ENCODE results near the gene SLC1A1. TPM values are rescaled to one million over a fixed set of nuclear protein-coding genes. Genes with fewer than 3 reads are reported as not detected.
"Not testable (repeated sequence)": the region's sequence is repeated elsewhere in the genome, so short reads cannot be mapped to it uniquely, and the experiment has no call there.

The SLC1A1 gene
- polyA plus RNA-seq, 5 donors: 3.5 to 7.9 (median 6.2) TPM

GRCh38 chr9:4541281-4541680, 51.0 kb downstream of the SLC1A1 start:
- DNase-seq: no peak

GRCh38 chr9:4541856-4542255, 51.6 kb downstream of the SLC1A1 start:
- DNase-seq: no peak

GRCh38 chr9:4544714-4545113, 54.4 kb downstream of the SLC1A1 start:
- not testable (repeated sequence) for DNase-seq

GRCh38 chr9:4547016-4547415, 56.7 kb downstream of the SLC1A1 start:
- DNase-seq: peak; percentile 14 to 19

GRCh38 chr9:4548811-4549725, 58.8 kb downstream of the SLC1A1 start:
- no peak for DNase-seq

- DNase-seq: no peak
These were observed 59.6 kb downstream of the SLC1A1 start for GRCh38 chr9:4549751-4550295.

- peak; percentile 15 to 17 for DNase-seq
These were observed 60.7 kb downstream of the SLC1A1 start for GRCh38 chr9:4550777-4551484.

- no peak for DNase-seq
These were observed 63.7 kb downstream of the SLC1A1 start for GRCh38 chr9:4553951-4554381.

- DNase-seq: no peak
These were observed 65.0 kb downstream of the SLC1A1 start for GRCh38 chr9:4555236-4555635.

- DNase-seq: no peak
These were observed 68.2 kb downstream of the SLC1A1 start for GRCh38 chr9:4558371-4558998.

GRCh38 chr9:4559261-4560182, 69.3 kb downstream of the SLC1A1 start:
- no peak for DNase-seq

- DNase-seq: no peak
These were observed 72.8 kb downstream of the SLC1A1 start for GRCh38 chr9:4563105-4563504.

GRCh38 chr9:4566806-4567205, 76.5 kb downstream of the SLC1A1 start:
- no peak for DNase-seq

GRCh38 chr9:4567601-4568000, 77.3 kb downstream of the SLC1A1 start:
- DNase-seq: no peak

- no peak for DNase-seq
These were observed 78.8 kb downstream of the SLC1A1 start for GRCh38 chr9:4569101-4569500.

- no peak for DNase-seq
These were observed 82.0 kb downstream of the SLC1A1 start for GRCh38 chr9:4572184-4572826.

GRCh38 chr9:4573176-4573575, 82.9 kb downstream of the SLC1A1 start:
- DNase-seq: no peak

GRCh38 chr9:4573634-4574389, 83.5 kb downstream of the SLC1A1 start:
- no peak for DNase-seq

- no peak for DNase-seq
These were observed 84.5 kb downstream of the SLC1A1 start for GRCh38 chr9:4574657-4575243.
